GM12874 (cell line): Measurements from ENCODE around the gene GADD45B.

Experiments
- CTCF ChIP-seq: IDR thresholded peaks from 2 replicates; pipeline ENCODE4 v1.5.1; 2011; ENCODE audit warnings: low read depth, mild to moderate bottlenecking, control low read depth, low read length, moderate library complexity; ENCODE audit not compliant: insufficient read depth

The GADD45B gene

GRCh38 chr19:2478278-2478755, 2.4 kb downstream of the GADD45B start:
- peak; percentile 19; the same call in 1 of the 2 replicates for TF ChIP-seq CTCF

- no peak for TF ChIP-seq CTCF
These were observed 3.0 kb downstream of the GADD45B start for GRCh38 chr19:2478756-2479555.

GRCh38 chr19:2479556-2480194, 3.7 kb downstream of the GADD45B start:
- TF ChIP-seq CTCF = peak; percentile 76

GRCh38 chr19:2481466-2481865, 5.5 kb downstream of the GADD45B start:
- TF ChIP-seq CTCF = no peak

GRCh38 chr19:2482354-2483038, 6.6 kb downstream of the GADD45B start:
- TF ChIP-seq CTCF = no peak

GRCh38 chr19:2483084-2483483, 7.2 kb downstream of the GADD45B start:
- TF ChIP-seq CTCF = no peak

- no peak for TF ChIP-seq CTCF
These were observed 7.7 kb downstream of the GADD45B start for GRCh38 chr19:2483484-2484151.
